HepG2 (cell line): Measurements from ENCODE around the gene PEX14. TPM values are rescaled to one million over a fixed set of nuclear protein-coding genes. Genes with fewer than 3 reads are reported as not detected.

Experiments
- ATAC-seq: fragments of 200-7000 bp; cut with Tn5 transposase; 3 replicates; pipeline ENCODE4 v1.9.1; 2020; ENCODE audit warnings: mild to moderate bottlenecking, moderate library complexity
- BruUV-seq: library from RNA; stranded (reverse); fragments of 400-500 nt; replicated peaks from 2 replicates; lab custom pipeline; 2021; lab: Mats Ljungman, UMichigan
- CTCF ChIA-PET: fragments of 300-600 bp; formaldehyde crosslinking; extraction: SDS; loops from one replicate; lab custom pipeline; 2021; ENCODE audit warnings: low total read pairs, inconsistent platforms, low intra/inter-chr PET ratio; lab: Yijun Ruan, JAX
- POLR2A ChIA-PET: fragments of 350-600 bp; sonication (Branson Sonifier 250); formaldehyde crosslinking; loops from one replicate; lab custom pipeline; 2020; ENCODE audit warnings: antibody characterized with exemption, inconsistent platforms; lab: Yijun Ruan, JAX
- DNase-seq: peaks from one replicate; pipeline ENCODE4 v3.0.0-alpha.2; 2015; ENCODE audit warnings: low spot score
- FAIRE-seq: peaks from 3 replicates; lab custom pipeline; 2011; peaks lifted over from hg19 to GRCh38; lab: Jason Lieb, UNC
- H2AFZ ChIP-seq: one replicate; pipeline ENCODE4 v1.6.1; 2011; ENCODE audit warnings: low read length, inconsistent platforms
- H3K27ac ChIP-seq: fragments of 300-600 bp; 3 replicates; pipeline ENCODE4 v1.8.0; 2011; ENCODE audit warnings: mixed run types, mild to moderate bottlenecking, mixed read lengths, low read length, inconsistent platforms; ENCODE audit not compliant: insufficient read depth; ENCODE audit errors: extremely low read length
- H3K27me3 ChIP-seq, 2 experiments: fragments of 200-600 bp in 1 of 2; 2 replicates in 1 of 2; 3 replicates in 1 of 2; pipeline versions ENCODE4 v1.6.0 to v1.8.0; 2011; ENCODE audit warnings: low read length in 2 of 2, mild to moderate bottlenecking in 2 of 2, moderate library complexity in 2 of 2, inconsistent platforms in 1 of 2; ENCODE audit not compliant: insufficient read depth in 2 of 2, control insufficient read depth in 1 of 2
- H3K36me3 ChIP-seq, 2 experiments: fragments of 200-600 bp in 1 of 2; replicated peaks in 1 of 2; 2 replicates in 1 of 2; 3 replicates in 1 of 2; pipeline versions ENCODE4 v1.5.1 to v1.8.0; 2011; ENCODE audit warnings: low read length in 2 of 2, inconsistent platforms in 1 of 2; ENCODE audit not compliant: insufficient read depth in 2 of 2, control insufficient read depth in 1 of 2
- H3K4me1 ChIP-seq: 2 replicates; pipeline ENCODE4 v1.5.1; 2012; ENCODE audit warnings: low read length, inconsistent platforms; ENCODE audit not compliant: insufficient read depth
- H3K4me2 ChIP-seq: 2 replicates; pipeline ENCODE4 v1.6.0; 2011; ENCODE audit warnings: low read depth, low read length, inconsistent platforms
- H3K4me3 ChIP-seq, 3 experiments: fragments of 200-600 bp in 1 of 3; sonication (generic), shearing (Covaris generic) in 1 of 3; replicated peaks in 1 of 3; 2 replicates each; pipeline ENCODE4 v1.5.1; 2011 to 2016; ENCODE audit warnings: low read length in 3 of 3, inconsistent platforms in 2 of 3, low read depth in 2 of 3, mild to moderate bottlenecking in 2 of 3, control low read depth in 1 of 3, mixed read lengths in 1 of 3; ENCODE audit not compliant: insufficient read depth in 1 of 3
- H3K79me2 ChIP-seq: one replicate; pipeline ENCODE4 v1.6.1; 2011; ENCODE audit warnings: low read length, inconsistent platforms; ENCODE audit not compliant: insufficient read depth
- H3K9ac ChIP-seq: 2 replicates; pipeline ENCODE4 v1.6.0; 2011; ENCODE audit warnings: mild to moderate bottlenecking, low read depth, low read length, inconsistent platforms; ENCODE audit not compliant: insufficient read depth
- H3K9me3 ChIP-seq: 2 replicates; pipeline ENCODE4 v1.5.1; 2012; ENCODE audit warnings: mild to moderate bottlenecking, low read length
- H4K20me1 ChIP-seq: 2 replicates; pipeline ENCODE4 v1.6.0; 2011; ENCODE audit warnings: inconsistent platforms, mild to moderate bottlenecking, low read length, moderate library complexity; ENCODE audit not compliant: insufficient read depth
- CENPX ChIP-seq: sonication (generic); formaldehyde crosslinking; IDR thresholded peaks from 2 replicates; pipeline ENCODE4 v1.9.0; 2021; ENCODE audit warnings: mild to moderate bottlenecking, missing genetic modification reagents, moderate library complexity
- FOSL1 ChIP-seq: sonication (generic); formaldehyde crosslinking; IDR thresholded peaks from 2 replicates; pipeline ENCODE4 v1.9.0; 2021; ENCODE audit warnings: missing genetic modification reagents, borderline replicate concordance
- MBD4 ChIP-seq: IDR thresholded peaks from 2 replicates; pipeline ENCODE4 v1.6.1; 2012; ENCODE audit warnings: low read length, inconsistent platforms, borderline replicate concordance
- MEIS2 ChIP-seq: sonication (generic); formaldehyde crosslinking; IDR thresholded peaks from 2 replicates; pipeline ENCODE4 v1.9.0; 2021; ENCODE audit warnings: mild to moderate bottlenecking, missing genetic modification reagents
- ZNF274 ChIP-seq: sonication (generic); formaldehyde crosslinking; IDR thresholded peaks from 2 replicates; pipeline ENCODE4 v1.5.1; 2020; ENCODE audit warnings: mild to moderate bottlenecking, missing genetic modification reagents
- ZNF83 ChIP-seq: sonication (generic); formaldehyde crosslinking; IDR thresholded peaks from 2 replicates; pipeline ENCODE4 v1.4.0; 2020; ENCODE audit warnings: missing genetic modification reagents, mild to moderate bottlenecking, borderline replicate concordance
- WGBS: methylation state at CpG from one replicate; pipeline ENCODE4 v1.1.6; 2017; ENCODE audit warnings: low lambda C conversion rate; 5-methylcytosine and 5-hydroxymethylcytosine counted together
- in situ Hi-C: cut with HindIII; loops from 2 replicates; pipeline ENCODE4 v1.10.0; 2017; ENCODE audit warnings: low pct_unique_long_range_greater_than_20kb; ENCODE audit not compliant: extremely low pct_ligation_motif_present
- intact Hi-C: fragments of 100-400 bp; cut with micrococcal nuclease; formaldehyde crosslinking; loops from one replicate; pipeline ENCODE4 v1.10.0; 2022; ENCODE audit not compliant: unreplicated experiment
- polyA plus RNA-seq, 8 experiments: library from polyadenylated mRNA; depleted of rRNA in 3 of 8; stranded (reverse) in 7 of 8; unstranded in 1 of 8; fragments of >200 nt; fragmentation: Illumina TruSeq in 4 of 8; extraction: Trizol in 4 of 8; gene quantifications; 2 replicates each; pipeline versions ENCODE4 v1.2.1 to v1.2.3, GENCODE V29; 2011 to 2016; ENCODE audit warnings: low read depth in 4 of 8, missing spikeins in 1 of 8, mixed read lengths in 1 of 8; ENCODE audit not compliant: insufficient read depth in 1 of 8
- total RNA-seq, 5 experiments: library from RNA; depleted of rRNA; stranded (reverse); fragments of >200 nt; fragmentation: Illumina TruSeq; extraction: Trizol; gene quantifications; 2 replicates each; pipeline ENCODE4 v1.2.3, GENCODE V29; 2016; ENCODE audit warnings: low read depth in 1 of 5
- TF ChIP-seq, protein P1 (sequence below), 2 experiments: sonication (generic) in 1 of 2; formaldehyde crosslinking in 1 of 2; IDR thresholded peaks; 2 replicates each; pipeline versions ENCODE4 v1.6.1 to v1.9.0; 2014 to 2022; ENCODE audit warnings: antibody characterized with exemption in 1 of 2, borderline replicate concordance in 1 of 2, inconsistent platforms in 1 of 2, low read depth in 1 of 2, missing genetic modification reagents in 1 of 2

The PEX14 gene
- total and polyA plus RNA-seq, 2 of the 13 experiments (the other 11 are each of a cell fraction or from before 2014, with no cell fraction given): 6.5 to 9.9 TPM

DNA sequence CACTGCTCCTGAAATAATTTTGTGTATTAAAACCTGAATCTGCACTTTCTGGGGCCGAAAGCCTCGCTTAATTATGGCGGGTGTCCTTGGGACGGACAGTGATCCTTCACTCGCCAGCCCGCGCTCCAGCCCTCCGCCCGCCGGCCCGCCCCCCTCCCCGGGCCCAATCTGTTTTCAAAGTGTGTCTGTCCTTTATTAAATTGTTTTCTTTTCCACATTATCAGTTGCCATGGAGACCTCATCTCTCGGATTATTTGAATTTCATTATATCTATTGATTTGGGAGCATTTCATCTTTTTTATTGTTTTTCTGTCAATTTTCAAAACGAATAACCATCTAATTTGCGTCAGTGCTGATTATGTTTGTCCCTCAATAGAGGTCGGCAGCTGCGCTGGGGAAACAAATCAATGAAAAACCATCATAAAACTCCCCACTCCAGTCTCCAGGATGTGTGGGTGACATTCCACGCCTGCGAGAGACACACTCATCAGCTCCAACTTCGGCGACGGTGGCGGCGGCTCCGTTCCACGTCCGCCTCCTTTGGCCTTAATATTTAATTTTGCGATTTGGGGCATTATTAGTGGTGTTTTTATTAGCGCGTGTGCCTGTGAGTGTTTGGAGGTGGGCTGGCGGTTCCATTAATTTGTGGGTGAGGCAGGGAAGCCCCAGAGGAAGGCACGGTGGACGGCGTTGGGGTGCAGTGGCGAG lies 197.7 kb downstream of the PEX14 start:
- Histone ChIP-seq H3K9me3 (no peaks in the 10 kb centered on the region), H3K79me2 (no peaks in the 10 kb centered on the region), H2AFZ (no peak overlapping the region), H3K9ac (no peak overlapping the region), H3K27ac (no peak overlapping the region), H3K36me3 (no peaks in the 10 kb centered on the region), H4K20me1 (no peaks in the 10 kb centered on the region), H3K4me2 (no peak overlapping the region), H3K4me1 (peaks cover 33% of the 10 kb centered on the region), H3K4me3 (no peak overlapping the region), H3K27me3 (no peaks in the 10 kb centered on the region)
- DNase-seq: no peak
- no TSS peak for BruUV-seq
- POLR2A ChIA-PET: no interaction called here
- 91% methylated on average over 35 of the region's 35 CpGs for WGBS
- intact Hi-C loops: no loop called here
- in situ Hi-C loops: no loop called here
- TF ChIP-seq ZNF83 (CRISPR knock-in tag) (no peak), CENPX (CRISPR knock-in tag) (no peak), MBD4 (no peak), FOSL1 (CRISPR knock-in tag) (no peak), MEIS2 (CRISPR knock-in tag) (no peak), ZNF274 (CRISPR knock-in tag) (no peak)
- TF ChIP-seq, protein P1, sequence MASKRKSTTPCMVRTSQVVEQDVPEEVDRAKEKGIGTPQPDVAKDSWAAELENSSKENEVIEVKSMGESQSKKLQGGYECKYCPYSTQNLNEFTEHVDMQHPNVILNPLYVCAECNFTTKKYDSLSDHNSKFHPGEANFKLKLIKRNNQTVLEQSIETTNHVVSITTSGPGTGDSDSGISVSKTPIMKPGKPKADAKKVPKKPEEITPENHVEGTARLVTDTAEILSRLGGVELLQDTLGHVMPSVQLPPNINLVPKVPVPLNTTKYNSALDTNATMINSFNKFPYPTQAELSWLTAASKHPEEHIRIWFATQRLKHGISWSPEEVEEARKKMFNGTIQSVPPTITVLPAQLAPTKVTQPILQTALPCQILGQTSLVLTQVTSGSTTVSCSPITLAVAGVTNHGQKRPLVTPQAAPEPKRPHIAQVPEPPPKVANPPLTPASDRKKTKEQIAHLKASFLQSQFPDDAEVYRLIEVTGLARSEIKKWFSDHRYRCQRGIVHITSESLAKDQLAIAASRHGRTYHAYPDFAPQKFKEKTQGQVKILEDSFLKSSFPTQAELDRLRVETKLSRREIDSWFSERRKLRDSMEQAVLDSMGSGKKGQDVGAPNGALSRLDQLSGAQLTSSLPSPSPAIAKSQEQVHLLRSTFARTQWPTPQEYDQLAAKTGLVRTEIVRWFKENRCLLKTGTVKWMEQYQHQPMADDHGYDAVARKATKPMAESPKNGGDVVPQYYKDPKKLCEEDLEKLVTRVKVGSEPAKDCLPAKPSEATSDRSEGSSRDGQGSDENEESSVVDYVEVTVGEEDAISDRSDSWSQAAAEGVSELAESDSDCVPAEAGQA (IDR thresholded peaks at IDR 0.05; ENCODE audit: low read depth): no peak
- TF ChIP-seq, protein P1 (CRISPR knock-in tag; IDR thresholded peaks at IDR 0.05; ENCODE audit: borderline replicate concordance): no peak
- no peak for FAIRE-seq
- CTCF ChIA-PET: no interaction called here
- no peak for ATAC-seq
